GM21447 (cell line): ENCODE data around the gene GPT2.

Experiments
- ATAC-seq: cut with Tn5 transposase; IDR thresholded peaks from one replicate; pipeline ENCODE4 v1.9.1; 2021; ENCODE audit not compliant: unreplicated experiment

Gene GPT2, protein sequence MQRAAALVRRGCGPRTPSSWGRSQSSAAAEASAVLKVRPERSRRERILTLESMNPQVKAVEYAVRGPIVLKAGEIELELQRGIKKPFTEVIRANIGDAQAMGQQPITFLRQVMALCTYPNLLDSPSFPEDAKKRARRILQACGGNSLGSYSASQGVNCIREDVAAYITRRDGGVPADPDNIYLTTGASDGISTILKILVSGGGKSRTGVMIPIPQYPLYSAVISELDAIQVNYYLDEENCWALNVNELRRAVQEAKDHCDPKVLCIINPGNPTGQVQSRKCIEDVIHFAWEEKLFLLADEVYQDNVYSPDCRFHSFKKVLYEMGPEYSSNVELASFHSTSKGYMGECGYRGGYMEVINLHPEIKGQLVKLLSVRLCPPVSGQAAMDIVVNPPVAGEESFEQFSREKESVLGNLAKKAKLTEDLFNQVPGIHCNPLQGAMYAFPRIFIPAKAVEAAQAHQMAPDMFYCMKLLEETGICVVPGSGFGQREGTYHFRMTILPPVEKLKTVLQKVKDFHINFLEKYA

DNA sequence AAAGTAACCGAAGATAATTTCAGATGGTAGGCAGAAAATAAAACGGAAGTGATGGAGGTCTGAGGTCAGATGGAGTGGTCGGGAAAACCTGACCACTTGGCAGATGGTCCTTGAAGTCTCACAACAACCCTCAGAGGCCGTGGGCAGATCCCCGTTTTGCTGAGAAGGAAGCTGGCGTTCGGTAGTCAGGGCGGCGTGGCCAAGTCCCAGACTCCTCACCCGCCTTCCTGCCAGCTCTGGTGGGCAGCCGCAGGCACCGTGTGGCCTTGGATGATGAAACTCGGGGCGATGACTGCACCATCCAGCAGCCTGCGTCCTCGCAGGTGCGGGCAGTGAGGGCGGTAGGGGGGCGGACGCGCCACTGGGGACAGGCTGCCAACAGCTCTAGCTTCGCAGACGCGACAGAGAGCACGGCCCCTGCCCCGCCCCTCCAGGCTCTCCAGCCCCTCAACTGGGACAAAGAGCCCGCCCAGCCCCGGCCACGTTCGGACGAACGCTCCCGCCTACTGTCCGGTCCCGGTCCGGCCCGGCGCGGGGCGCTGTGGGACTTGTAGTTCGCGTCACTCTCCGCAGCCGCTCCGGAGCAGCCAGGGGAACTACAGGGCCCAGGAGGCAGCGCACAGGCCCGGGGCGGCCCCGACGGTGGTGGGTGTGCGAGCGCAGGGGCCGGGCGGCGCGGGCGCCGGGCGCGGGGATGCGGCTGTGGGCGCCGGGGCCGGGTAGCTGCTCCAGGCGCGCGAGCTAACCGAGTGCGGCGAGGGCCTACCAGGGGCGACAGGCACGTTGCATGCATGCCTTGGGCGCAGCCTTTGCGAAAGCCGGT is at the start of gene GPT2:
Gene GPT2, plus strand, starts transcription at position 673 of the 823 bp plus-strand sequence. CDS start 354 bp downstream, outside the sequence.
- ATAC-seq = peak; percentile 96

DNA sequence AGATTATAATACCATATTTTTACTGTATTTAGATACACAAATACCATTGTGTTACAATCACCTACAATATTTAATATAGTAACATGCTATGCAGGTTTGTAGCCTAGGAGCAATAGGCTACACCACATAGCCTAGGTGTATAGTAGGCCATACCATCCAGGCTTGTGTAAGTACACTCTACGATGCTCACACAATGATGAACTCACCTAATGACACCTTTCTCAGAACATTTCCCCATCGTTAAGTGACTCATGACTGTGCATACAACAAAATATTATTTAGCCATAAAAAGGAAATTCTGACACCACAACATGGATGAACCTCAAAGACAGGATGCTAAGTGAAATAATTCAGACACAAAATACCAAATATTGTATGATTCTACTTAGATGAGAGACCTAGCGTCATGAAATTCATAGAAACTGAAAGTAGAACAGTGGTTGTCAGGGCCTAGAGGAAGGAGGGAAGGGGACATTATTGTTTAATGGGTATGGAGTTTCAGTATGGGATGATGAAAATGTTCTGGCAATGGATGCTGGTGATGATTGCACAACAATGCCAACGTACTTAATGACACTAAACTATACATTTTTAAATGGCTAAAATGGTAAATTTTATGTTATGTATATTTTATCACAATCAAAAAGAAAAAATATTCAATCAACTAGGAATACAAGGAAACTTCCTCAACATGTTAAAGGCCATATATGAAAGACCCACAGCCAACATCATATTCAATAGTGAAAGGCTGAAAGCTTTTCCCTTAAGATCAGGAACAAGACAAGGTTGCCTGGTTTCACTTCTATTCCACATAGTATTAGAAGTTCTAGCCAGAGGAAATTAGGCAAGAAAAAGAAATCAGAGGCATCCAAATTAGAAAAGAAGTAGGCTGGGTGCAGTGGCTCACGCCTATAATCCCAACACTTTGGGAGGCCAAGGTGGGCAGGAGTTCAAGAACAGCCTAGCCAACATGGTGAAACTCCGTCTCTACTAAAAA is 47.3 kb upstream of the GPT2 start:
- no peak for ATAC-seq

DNA sequence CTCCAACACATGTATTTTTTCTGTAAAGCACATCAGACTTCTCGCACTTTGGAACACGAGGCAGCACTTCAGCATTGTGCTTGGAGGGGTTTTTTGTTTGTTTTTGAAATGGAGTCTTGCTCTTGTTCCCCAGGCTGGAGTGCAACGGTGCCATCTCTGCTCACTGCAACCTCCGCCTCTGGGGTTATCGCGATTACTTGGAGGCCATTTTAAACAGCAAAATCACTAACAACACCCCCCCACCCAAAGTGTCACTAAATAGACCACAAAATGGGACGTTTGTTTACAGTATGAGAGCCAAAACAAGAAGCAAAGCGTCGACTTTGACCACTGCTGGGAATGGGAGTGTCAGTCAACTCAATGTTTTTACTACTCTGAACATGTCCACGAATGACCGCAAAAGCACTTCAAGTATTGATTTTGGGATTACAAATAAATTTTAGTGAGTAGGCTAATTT is 44.1 kb upstream of the GPT2 start:
- ATAC-seq = no peak

DNA sequence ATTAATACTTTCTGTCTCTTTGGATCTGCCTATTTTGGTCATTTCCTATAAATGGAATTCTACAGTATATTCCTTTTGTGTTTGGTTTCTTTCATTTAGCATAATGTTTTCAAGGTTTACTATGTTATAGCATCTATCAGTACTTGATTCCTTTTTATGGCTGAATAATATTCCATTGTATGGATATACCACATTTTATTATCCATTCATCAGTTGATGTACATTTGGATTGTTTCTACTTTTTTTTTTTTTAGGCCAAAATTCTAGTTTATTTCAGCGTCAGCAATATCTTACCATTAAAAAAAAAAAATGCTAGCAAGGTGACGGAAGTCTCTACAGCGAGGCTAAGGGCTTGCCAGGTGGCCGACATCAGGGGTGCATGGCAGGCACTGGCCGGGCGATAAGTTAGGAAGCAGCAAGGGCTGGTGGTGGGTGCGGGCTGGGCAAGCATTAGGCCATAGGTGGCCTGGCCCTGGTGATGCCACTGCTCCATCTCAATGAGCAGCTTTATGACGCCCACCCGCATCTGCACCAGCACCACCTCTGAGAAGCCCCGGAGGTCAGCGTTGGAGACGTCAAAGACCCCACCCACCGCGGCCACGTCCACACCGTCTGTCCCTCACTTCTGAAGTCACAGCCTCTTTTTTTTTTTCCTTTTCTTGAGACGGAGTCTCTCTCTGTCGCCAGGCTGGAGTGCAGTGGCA is 41.8 kb upstream of the GPT2 start:
- no peak for ATAC-seq

DNA sequence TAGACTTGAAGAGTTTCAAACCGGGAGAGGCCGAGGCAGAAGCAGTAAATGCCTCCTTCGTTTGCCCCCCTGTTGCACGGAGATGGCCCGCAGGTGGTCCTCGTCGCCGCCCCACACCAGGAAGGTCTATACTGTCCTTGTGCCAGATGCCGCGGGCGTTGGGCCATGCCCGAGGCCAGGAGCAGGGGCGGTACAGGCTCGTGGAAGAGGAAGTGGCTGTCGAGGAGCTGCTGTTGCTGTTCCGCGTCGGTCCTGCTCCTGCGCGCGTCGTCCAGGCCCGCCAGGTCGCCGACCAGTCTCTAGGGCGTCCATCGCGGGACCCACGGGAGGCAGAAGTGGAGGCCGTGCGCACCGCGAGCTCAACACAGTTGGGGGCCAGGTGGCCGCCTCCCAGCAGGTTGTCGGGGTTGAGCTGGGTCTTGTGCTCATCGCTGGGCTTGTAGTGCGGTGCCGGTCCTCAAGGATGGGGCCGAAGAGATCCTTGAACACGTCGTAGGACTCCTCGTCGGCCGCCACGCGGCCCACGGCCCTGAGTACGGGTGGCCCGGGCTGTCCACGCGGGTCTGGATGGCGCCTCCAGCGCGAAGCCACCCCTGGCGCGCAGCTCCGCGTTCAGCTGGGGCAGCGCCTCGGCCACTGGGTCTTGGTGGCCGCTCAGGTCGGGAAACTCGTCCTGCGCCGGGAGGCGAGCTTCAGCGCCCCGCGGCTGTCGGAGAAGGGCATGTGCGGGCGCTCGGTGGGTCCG is 40.1 kb upstream of the GPT2 start:
- no peak for ATAC-seq

DNA sequence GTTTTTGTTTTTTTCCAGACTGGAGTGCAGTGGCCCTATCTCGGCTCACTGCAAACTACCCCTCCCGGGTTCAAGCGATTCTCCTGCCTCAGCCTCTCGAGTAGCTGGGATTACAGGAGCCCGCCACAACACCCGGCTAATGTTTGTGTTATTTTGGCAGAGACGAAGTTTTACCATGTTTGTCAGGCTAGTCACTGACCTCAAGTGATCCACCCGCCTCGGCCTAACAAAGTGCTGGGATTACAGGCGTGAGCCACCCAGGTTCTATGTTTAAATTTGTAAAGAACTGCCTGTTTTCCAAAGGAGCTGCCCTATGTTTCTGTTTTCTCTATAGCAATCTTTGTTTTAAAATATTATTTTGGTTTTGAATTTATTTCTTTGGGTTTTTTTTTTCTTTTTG is 39.4 kb upstream of the GPT2 start:
- no peak for ATAC-seq

DNA sequence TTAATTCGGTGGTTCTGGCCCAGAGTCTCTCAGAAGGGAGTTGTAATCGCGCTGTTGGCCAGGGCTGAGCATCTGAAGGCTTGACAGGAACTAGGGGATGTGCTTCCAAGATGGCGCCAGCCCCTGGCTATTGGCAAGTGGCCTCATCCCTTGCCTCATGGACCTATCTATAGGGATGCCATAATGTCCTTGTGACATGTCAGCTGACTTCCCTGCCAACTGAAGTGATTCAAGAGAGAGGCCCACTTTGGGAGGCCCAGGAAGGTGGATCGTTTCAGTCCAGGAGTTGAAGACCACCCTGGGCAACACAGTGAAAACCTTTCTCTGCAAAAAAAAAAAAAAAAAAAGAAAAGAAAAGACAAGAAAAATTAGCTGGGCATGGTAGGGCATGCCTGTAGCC is 38.2 kb upstream of the GPT2 start:
- no peak for ATAC-seq

DNA sequence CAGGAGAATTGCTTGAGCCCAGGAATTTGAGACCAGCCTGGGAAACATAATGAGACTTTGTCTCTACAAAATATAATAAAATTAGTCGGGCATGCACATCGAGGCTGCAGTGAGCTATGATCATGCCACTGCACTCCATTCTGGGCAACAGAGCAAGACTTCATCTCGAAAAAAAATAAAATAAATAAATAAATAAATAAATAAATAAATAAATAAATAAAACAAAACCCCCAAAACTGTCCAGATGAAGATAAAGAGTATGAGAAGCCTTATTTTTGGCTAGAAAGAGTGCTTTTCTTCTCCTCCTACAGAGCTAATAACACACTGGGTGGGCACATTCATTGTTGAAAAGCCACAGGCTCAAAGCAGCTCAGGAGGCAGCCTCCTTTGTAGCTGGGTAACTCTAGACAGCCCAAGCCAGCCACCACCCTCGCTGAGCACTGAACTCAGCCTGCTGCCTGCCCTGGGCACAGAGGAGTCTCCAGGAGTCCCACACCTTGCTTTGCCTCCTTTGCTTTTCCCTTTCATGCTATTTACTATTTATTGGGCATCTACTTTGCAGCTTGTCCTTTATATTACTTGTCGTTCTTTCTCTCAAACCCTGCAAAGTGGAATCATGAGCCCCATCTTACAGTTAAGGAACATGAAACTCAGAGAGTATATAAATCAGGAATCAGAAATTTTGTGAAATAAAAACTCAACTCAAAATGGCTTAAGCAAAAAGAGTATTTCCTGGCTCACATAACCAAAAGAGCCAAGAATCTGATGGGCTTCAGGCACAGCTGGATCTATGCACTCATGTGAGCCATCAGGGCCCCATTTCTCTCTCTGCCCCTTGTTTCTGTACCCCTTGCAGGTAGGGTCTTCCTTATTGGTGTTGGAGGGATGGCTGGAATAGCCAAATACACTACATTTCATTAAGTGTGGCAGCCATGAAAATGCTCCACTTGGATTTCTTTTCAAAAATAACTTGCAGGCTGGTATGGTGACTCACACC is 35.1 kb upstream of the GPT2 start:
- ATAC-seq = no peak

DNA sequence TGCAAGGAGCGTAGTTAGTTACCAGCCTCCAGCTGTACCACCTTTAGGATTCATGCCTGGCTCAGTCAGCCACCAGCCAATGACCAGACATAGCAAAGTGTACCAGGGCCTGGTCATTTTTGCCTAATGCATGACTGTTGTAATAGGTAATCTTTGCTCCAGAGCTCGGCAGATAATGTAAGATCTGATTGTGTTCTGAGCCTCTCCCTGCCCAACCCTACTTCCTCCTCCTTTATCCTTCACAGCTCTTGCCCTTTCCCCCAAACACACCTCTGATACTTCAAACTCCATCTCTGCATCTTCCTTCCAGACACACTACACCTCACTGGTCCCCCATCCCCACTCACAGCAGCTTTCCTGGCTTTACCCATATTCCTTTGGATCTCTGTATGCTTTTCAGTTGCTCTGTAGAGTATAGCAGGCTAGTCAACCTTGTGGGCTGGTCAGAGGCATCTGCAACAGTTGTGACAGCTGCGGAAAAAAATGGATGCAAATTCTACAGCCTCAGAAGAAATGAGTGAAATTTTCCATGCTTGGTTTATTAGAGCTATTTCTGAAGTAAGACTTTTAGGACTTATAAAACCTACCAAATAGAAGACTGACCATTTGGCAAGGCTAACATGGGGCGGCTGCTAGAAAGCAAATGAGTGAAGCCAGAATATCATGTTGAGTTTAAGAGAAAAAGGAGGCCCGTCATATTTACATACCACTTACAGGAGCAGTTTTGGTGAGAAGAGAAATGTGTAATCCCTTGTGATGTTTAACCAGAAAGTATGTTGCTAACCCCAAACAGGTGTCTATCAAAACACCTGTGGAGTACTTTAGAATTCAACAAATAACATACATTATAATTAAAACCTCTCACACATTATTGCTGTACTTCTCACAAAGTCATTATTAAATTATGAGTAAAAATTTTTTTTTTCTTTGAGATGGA is 33.3 kb upstream of the GPT2 start:
- ATAC-seq = peak; percentile 59

DNA sequence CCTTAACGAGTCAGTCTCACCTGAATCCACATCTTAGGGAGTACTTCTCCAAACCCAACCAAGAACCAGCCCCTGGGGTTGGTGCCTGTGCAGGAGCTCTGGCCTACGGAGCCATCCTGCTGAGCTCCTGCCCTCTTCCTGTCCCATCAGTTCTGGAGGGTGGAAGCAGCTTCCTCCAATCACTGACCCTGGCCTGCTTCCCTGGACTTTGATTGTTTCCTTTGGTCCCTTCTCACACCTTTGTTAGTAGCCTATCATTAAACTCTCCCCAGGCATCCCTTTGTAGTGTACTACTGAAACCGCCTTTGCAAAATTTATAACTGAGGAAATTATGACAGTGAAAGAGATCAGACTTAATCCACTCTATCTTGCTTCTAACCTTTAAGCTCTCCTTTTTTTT is 32.0 kb upstream of the GPT2 start:
- no peak for ATAC-seq

DNA sequence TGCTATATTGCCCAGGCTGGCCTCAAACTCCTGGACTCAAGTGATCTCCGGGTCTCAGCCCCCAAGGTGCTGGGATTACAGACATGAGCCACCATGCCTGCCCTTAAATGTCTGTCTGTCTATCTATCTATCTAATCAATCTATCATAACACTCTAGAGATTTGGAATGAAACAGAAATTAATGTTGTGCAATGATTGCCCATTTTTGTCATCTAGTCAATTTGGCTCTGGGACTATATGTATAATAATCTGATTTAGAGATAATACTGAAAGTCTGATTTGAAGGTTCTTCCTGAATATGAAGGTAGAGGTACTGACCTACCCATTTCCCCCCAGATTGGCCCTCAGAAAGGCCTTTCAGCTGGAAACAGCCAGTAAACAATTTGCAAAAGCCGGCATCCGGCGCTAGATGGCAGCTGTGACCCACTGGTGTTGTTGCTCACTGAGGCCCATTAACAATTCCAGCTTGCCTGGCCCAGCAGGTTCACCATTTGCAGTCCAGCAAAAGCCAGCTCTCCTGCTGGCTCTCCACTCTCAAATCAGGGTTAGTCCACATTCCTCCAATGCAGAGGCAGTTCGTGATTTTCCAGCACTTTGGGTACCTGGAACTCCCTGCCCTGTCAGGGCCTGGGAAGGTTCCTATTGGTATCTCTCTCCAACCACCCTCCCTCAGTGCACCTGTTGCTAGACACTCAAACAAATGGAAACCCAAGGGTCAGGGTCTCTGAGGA is 30.3 kb upstream of the GPT2 start:
- ATAC-seq = no peak

DNA sequence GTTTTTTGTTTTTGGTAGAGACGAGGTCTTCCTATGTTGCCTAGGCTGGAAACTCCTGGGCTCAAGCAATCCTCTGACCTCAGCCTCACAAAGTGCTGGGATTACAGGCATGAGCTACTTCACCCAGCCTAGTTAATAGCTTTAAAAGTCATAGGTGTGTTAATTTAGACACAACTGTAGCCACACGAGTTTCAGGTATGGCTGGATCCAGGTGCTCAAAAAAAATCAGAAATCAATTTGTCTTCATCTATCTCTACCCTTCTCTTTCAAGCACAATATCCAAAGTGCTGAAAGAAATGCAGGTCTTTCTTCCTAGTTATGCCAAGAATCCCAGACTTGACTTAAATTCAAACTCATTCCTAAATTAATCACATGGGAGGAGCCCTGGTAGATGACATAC is 29.3 kb upstream of the GPT2 start:
- no peak for ATAC-seq

DNA sequence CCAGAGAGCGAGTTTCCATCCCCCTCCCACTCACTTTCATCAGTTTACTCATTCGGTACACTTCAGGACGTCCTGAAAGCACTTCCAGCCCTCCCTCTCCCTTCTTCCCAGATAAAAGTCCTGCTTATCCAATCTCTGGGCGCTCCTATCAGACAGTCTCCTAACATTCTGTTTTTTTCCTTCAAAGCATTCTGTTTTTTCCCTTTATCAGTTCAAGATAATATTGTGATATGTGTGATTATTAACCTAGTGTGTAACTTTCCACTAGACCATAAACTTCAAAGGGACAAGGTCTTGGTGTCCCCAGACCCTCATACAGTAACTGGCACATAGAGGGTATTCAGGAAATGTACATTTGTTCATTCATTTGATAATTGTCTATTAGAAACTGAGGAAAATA is 28.8 kb upstream of the GPT2 start:
- ATAC-seq = no peak

DNA sequence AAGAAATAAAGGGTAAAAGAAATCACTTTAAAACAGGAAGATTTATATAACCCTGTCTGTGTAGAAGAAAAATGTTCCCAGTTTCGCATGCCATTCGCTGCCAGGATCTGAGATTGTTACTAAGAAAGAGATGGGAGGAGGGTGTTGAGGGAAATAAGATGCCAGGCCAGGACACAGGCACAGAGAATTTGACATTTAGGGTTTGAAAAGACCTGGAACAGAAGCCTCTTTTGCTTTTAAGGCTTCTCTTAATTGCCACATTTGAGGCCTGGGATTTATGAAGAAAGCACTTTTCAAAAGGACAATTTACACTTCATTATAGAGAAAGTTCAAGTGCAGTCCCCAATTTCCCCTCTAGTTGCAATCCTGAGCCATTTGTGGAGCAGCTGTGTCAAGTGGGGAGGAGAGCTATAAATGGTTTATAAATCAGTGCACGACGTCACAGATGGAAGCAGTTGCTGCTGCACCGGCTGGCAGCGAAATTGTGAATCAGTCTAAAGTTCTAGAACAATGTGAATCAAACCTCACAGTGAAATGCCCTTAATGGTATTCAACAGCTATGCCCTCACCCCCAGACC is 26.7 kb upstream of the GPT2 start:
- no peak for ATAC-seq

DNA sequence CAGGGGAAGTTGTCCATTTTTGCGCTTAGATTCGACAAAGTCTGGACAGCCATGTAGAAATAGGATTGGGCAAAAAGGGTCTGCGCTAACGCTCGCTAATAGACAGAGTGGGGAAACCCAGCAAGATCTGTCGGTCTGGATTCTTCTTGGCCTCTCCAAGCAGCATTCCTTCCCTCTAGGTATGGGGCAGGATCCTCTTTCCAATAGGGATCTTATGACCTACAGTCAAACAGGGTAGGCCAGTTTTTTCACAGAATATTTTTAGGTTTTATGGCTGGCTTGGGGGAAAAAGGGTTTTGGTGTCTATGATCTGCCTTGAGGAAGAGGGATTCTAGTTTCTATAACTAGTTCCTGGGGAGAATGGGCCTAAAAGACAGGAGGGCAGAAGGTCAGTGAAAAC is 26.0 kb upstream of the GPT2 start:
- ATAC-seq = no peak

DNA sequence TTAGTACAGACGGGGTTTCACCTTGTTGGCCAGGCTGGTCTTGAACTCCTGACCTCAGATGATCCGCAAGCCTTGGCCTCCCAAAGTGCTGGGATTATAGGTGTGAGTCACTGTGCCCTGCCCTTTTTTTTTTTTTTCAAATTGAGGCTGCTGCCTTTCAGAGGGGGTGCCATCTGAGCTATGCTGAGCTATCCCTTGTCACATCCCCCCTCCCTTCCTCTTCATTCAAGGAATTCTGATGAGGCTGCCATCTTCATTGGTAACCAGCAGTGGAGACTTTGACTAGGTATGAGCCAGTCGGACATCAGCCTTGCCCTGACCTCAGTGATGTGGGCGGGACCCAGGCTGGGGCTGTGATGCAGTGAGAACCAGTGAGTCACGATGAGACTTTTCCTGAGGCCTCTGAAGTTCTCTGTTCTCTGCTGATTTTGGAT is 24.4 kb upstream of the GPT2 start:
- no peak for ATAC-seq
